Testis (tissue), 3 donors: ENCODE measurements around the gene DOCK9. TPM values are rescaled to one million over a fixed set of nuclear protein-coding genes. Genes with fewer than 3 reads are reported as not detected.

Experiments used
- DNase-seq: peaks from one replicate; pipeline ENCODE4 v3.0.0-alpha.2; 2019
- H3K27ac ChIP-seq, 2 donors: fragments of 200-600 bp; sonication (generic); one replicate each; pipeline ENCODE4 v1.5.1; 2019
- H3K27me3 ChIP-seq: fragments of 200-600 bp; sonication (generic); one replicate; pipeline ENCODE4 v1.5.1; 2019
- H3K36me3 ChIP-seq: fragments of 200-600 bp; sonication (generic); one replicate; pipeline ENCODE4 v1.5.1; 2017; ENCODE audit warnings: low read depth; ENCODE audit errors: missing control alignments
- H3K4me1 ChIP-seq: fragments of 200-600 bp; sonication (generic); one replicate; pipeline ENCODE4 v1.5.1; 2019
- H3K4me3 ChIP-seq, 2 donors: fragments of 200-600 bp; sonication (generic); one replicate each; pipeline ENCODE4 v1.5.1; 2017 to 2019
- H3K9me3 ChIP-seq: fragments of 200-600 bp; sonication (generic); one replicate; pipeline ENCODE4 v1.5.1; 2017
- POLR2A ChIP-seq: fragments of 450-650 bp; IDR thresholded peaks from one replicate; pipeline ENCODE4 v1.6.1; 2017; ENCODE audit warnings: antibody characterized with exemption, mild to moderate bottlenecking, moderate library complexity
- WGBS, 2 donors: methylation state at CpG; one replicate each; pipeline ENCODE4 v1.1.5; 2018; 5-methylcytosine and 5-hydroxymethylcytosine counted together
- intact Hi-C: fragments of 100-400 bp; cut with DNase I; formaldehyde crosslinking; loops from one replicate; pipeline ENCODE4 v1.15.1; 2023; ENCODE audit warnings: low total_unique reads
- polyA plus RNA-seq: library from polyadenylated mRNA; stranded (reverse); fragments of 350-450 nt; fragmentation: Illumina TruSeq; extraction: RNeasy Lipid Tissue Mini Kit (QIAGEN cat#74804); gene quantifications from one replicate; pipeline ENCODE4 v1.2.3, GENCODE V29; 2014; ENCODE audit warnings: low read depth, low replicate concordance; ENCODE audit not compliant: insufficient read depth
- total RNA-seq, 2 donors: library from RNA; depleted of rRNA; stranded (reverse); fragments of >200 nt; gene quantifications; one replicate each; pipeline ENCODE4 v1.2.3, GENCODE V29; 2016
- TF ChIP-seq, protein P1 (sequence below), 3 experiments: fragments of 450-650 bp in 2 of 3; fragments of 200-600 bp in 1 of 3; sonication (generic) in 1 of 3; IDR thresholded peaks; one replicate each; pipeline ENCODE4 v1.5.1; 2016 to 2019; ENCODE audit warnings: antibody characterized with exemption in 3 of 3, mild to moderate bottlenecking in 2 of 3, moderate library complexity in 1 of 3

Gene DOCK9
- total and polyA plus RNA-seq, 3 donors from 2014 or later: 48.0 to 74.9 (median 63.4) TPM

DNA sequence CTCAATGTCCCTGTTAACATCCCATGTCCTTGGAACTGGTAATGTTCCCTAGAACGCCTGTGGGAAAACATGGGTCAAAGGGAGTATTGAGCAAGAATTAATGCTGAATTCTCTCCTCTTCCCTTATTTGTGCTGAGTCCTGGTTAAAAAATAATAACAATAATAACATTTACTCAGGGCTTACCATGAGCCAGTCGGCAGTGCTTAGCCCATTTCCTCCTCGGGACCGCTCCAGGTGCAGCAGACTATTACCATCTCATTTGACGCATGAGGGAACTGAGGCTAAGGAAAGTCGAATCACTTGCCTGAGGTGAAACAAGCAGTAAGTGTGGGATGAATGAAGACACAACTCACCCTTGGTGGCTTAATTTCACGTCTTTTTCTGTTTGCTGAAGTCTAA is 191.8 kb downstream of the DOCK9 start:
- no peaks in the 10 kb centered on the region for H3K27me3 ChIP-seq
- no peaks in the 10 kb centered on the region for H3K36me3 ChIP-seq
- no peak for DNase-seq
- no peaks in the 10 kb centered on the region for H3K4me1 ChIP-seq
- H3K9me3 ChIP-seq: no peaks in the 10 kb centered on the region
- H3K4me3 ChIP-seq: no peak overlapping the region
- no peak overlapping the region for H3K27ac ChIP-seq
- 78 to 86% methylated on average over 7 of the region's 7 CpGs for WGBS, 2 donors
- intact Hi-C loops: no loop called here
- TF ChIP-seq, protein P1, sequence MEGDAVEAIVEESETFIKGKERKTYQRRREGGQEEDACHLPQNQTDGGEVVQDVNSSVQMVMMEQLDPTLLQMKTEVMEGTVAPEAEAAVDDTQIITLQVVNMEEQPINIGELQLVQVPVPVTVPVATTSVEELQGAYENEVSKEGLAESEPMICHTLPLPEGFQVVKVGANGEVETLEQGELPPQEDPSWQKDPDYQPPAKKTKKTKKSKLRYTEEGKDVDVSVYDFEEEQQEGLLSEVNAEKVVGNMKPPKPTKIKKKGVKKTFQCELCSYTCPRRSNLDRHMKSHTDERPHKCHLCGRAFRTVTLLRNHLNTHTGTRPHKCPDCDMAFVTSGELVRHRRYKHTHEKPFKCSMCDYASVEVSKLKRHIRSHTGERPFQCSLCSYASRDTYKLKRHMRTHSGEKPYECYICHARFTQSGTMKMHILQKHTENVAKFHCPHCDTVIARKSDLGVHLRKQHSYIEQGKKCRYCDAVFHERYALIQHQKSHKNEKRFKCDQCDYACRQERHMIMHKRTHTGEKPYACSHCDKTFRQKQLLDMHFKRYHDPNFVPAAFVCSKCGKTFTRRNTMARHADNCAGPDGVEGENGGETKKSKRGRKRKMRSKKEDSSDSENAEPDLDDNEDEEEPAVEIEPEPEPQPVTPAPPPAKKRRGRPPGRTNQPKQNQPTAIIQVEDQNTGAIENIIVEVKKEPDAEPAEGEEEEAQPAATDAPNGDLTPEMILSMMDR (IDR thresholded peaks at IDR 0.05): no peak
- TF ChIP-seq POLR2A: no peak

DNA sequence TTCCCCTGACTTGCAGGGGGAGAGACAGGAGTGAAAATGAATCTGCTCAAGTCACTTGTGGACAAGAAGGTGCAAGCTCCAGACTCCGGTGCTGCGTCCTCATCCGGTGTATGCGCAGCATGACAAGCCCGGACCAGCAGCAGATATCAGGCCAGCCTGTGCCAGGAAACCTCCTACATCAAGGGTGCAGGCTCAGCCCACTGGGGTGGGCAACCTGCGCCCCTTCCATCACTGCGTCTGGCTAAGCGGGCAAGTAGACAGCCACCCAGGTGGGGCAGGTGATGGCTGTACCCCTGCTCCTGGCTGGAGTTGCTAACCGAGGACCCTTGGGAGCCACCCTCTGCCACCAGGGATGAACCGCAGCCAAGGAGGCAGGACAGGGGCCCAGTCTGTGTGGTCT is 192.5 kb downstream of the DOCK9 start:
- H3K4me1 ChIP-seq: no peaks in the 10 kb centered on the region
- 90 to 93% methylated on average over 4 to 10 of the region's 10 CpGs for WGBS, 2 donors
- no peak overlapping the region for H3K4me3 ChIP-seq
- TF ChIP-seq POLR2A: no peak
- TF ChIP-seq, protein P1 (IDR thresholded peaks at IDR 0.05): no peak
- DNase-seq: no peak
- H3K9me3 ChIP-seq: no peaks in the 10 kb centered on the region
- intact Hi-C loops: no loop called here
- H3K36me3 ChIP-seq: no peaks in the 10 kb centered on the region
- no peak overlapping the region for H3K27ac ChIP-seq
- no peaks in the 10 kb centered on the region for H3K27me3 ChIP-seq

DNA sequence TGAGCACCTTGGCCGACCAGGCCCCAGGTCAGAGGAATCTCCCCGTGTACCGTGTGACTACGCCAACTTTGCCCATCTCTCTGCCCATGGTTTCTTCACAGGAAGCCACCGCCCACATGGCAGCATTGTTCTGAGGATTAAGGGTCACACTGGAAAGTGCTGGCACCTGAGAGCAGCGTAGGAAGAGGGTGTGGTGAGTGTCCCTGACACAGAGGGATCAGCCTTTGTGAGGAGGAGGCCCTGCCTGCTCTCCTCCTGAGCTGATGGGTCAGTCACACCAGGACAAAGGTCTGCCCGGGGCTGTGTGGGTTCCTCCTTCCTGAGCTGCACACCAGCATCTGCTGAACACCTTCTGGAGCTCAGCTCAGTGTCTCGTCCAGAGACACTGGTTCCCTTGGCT is 193.2 kb downstream of the DOCK9 start:
- Histone ChIP-seq H3K36me3 (no peaks in the 10 kb centered on the region), H3K4me1 (no peaks in the 10 kb centered on the region), H3K9me3 (no peaks in the 10 kb centered on the region), H3K27me3 (no peaks in the 10 kb centered on the region), H3K27ac (no peak overlapping the region), H3K4me3 (no peak overlapping the region)
- TF ChIP-seq, protein P1 (IDR thresholded peaks at IDR 0.05): no peak
- TF ChIP-seq POLR2A: no peak
- intact Hi-C loops: no loop called here
- 83 to 84% methylated on average over 3 to 8 of the region's 8 CpGs for WGBS, 2 donors
- no peak for DNase-seq

DNA sequence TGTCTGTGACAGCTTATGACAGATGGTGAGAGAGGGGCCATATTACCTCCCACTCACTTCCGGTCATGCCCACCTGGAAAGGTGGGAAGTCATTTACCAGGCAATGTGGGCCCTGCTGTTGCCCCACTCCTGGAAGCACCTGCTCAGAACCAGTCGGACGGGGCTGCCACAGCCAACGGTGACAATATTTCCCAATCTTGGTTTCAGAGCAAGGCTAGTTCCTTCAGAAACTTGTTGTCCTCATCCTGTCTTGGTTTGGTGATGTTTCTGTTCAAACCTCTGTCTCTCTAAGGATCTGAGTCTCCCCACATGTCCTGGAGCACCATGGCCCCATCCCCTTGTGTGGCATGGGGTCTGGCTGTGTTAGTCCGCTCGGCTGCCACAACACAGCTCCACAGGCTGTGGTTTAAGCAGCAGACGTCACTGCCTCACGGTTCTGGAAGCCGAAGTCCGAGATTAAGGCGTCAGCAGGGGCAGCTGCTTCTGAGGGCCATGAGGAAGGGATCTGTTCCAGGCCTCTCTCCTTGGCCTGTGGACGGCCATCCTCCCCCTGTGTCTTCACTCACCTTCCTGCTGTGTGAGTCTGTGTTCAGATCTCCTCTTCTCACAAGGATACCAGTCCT is 193.9 kb downstream of the DOCK9 start:
- no peak for DNase-seq
- no peaks in the 10 kb centered on the region for H3K4me1 ChIP-seq
- no peaks in the 10 kb centered on the region for H3K27me3 ChIP-seq
- H3K4me3 ChIP-seq: no peak overlapping the region
- no peak for TF ChIP-seq POLR2A
- TF ChIP-seq, protein P1 (IDR thresholded peaks at IDR 0.05): no peak
- H3K27ac ChIP-seq: no peak overlapping the region
- intact Hi-C loops: no loop called here
- no peaks in the 10 kb centered on the region for H3K36me3 ChIP-seq
- no peaks in the 10 kb centered on the region for H3K9me3 ChIP-seq
- 89 to 91% methylated on average over 11 to 12 of the region's 12 CpGs for WGBS, 2 donors

DNA sequence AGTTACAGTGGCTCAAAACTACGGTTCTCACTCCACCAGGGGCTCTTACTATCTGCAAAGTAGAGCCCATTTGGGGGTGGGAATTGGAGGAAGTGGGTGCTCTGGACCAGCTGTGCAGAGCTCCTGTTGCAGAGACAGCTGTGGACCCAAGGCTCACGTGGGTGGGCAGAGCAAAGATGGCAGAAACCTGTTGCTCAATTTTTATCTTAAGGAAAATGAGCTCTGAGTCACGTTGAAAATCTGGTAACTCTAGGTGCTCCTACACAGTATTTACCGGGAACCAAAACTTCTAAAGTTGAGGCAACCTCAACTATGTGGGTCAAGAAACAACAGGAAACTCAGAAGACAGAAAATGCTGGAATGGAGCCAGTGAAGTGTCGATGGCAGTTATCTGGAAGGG is 195.2 kb downstream of the DOCK9 start:
- no peak for TF ChIP-seq POLR2A
- TF ChIP-seq, protein P1 (IDR thresholded peaks at IDR 0.05): no peak
- WGBS, 2 donors: 53 to 68% methylated on average over 5 of the region's 5 CpGs

More for the DNA sequence above, 195.2 kb downstream of the DOCK9 start:
- Histone ChIP-seq H3K27ac (no peak overlapping the region), H3K4me1 (no peaks in the 10 kb centered on the region), H3K36me3 (no peaks in the 10 kb centered on the region), H3K4me3 (no peak overlapping the region), H3K9me3 (no peaks in the 10 kb centered on the region), H3K27me3 (no peaks in the 10 kb centered on the region)
- DNase-seq: no peak
- intact Hi-C loops: no loop called here
